H1 (cell line): ENCODE data around the gene CHST12. TPM values are rescaled to one million over a fixed set of nuclear protein-coding genes. Genes with fewer than 3 reads are reported as not detected.

Experiments used
- CTCF ChIA-PET: fragments of 300-600 bp; sonication (Branson Sonifier 250); formaldehyde crosslinking; loops from one replicate; lab custom pipeline; 2021; ENCODE audit not compliant: partially characterized antibody; lab: Charles Lee
- POLR2A ChIA-PET: fragments of 300-600 bp; sonication (Branson Sonifier 250); formaldehyde crosslinking; loops from one replicate; lab custom pipeline; 2021; ENCODE audit warnings: inconsistent platforms; ENCODE audit not compliant: partially characterized antibody; lab: Charles Lee
- DNase-seq, 2 experiments: peaks; one replicate each; pipeline versions ENCODE4 v3.0.0 to v3.0.0-alpha.2; 2010 to 2022; ENCODE audit warnings: low spot score in 2 of 2, low read depth in 1 of 2, mixed read lengths in 1 of 2
- FAIRE-seq: peaks from 2 replicates; lab custom pipeline; 2011; peaks lifted over from hg19 to GRCh38; lab: Jason Lieb, UNC
- H2AFZ ChIP-seq: 2 replicates; pipeline ENCODE4 v1.8.1; 2012; ENCODE audit warnings: low read length, inconsistent platforms
- H2AK5ac ChIP-seq: 2 replicates; pipeline ENCODE4 v1.6.1; 2013; ENCODE audit warnings: low read depth, low read length
- H2BK120ac ChIP-seq: replicated peaks from 2 replicates; pipeline ENCODE3; 2013; ENCODE audit warnings: low read depth, low read length, inconsistent platforms
- H2BK12ac ChIP-seq: 2 replicates; pipeline ENCODE4 v1.6.1; 2013; ENCODE audit warnings: low read depth, low read length
- H2BK15ac ChIP-seq: 2 replicates; pipeline ENCODE4 v1.6.1; 2013; ENCODE audit warnings: low read length
- H2BK20ac ChIP-seq: 2 replicates; pipeline ENCODE4 v1.6.1; 2013; ENCODE audit warnings: low read length
- H2BK5ac ChIP-seq: 2 replicates; pipeline ENCODE4 v1.6.1; 2013; ENCODE audit warnings: low read depth, low read length
- H3K14ac ChIP-seq: 2 replicates; pipeline ENCODE4 v1.6.1; 2013; ENCODE audit warnings: inconsistent platforms; ENCODE audit not compliant: insufficient read length
- H3K18ac ChIP-seq: 2 replicates; pipeline ENCODE4 v1.6.1; 2013; ENCODE audit warnings: low read length; ENCODE audit errors: extremely low read depth
- H3K23ac ChIP-seq: 2 replicates; pipeline ENCODE4 v1.6.1; 2013; ENCODE audit warnings: inconsistent platforms; ENCODE audit not compliant: insufficient read length
- H3K23me2 ChIP-seq: 2 replicates; pipeline ENCODE4 v1.6.1; 2013; ENCODE audit warnings: low read depth, low read length
- H3K27ac ChIP-seq: 2 replicates; pipeline ENCODE4 v1.6.1; 2011; ENCODE audit warnings: low read depth, low read length, inconsistent platforms
- H3K27me3 ChIP-seq, 4 experiments: replicated peaks in 1 of 4; 1 replicate in 1 of 4; 2 replicates in 3 of 4; pipeline versions ENCODE4 v1.6.1 to v1.8.1; 2011 to 2013; ENCODE audit warnings: low read length in 3 of 4, mild to moderate bottlenecking in 3 of 4, inconsistent platforms in 2 of 4, mixed read lengths in 2 of 4, moderate library complexity in 1 of 4; ENCODE audit not compliant: control insufficient read depth in 3 of 4, insufficient read depth in 3 of 4; ENCODE audit errors: extremely low read depth in 1 of 4
- H3K36me3 ChIP-seq, 4 experiments: 2 replicates each; pipeline versions ENCODE4 v1.6.1 to v1.8.1; 2011 to 2013; ENCODE audit warnings: mild to moderate bottlenecking in 4 of 4, low read length in 3 of 4, moderate library complexity in 2 of 4, control low read depth in 1 of 4, inconsistent platforms in 1 of 4; ENCODE audit not compliant: insufficient read depth in 4 of 4, control insufficient read depth in 2 of 4
- H3K4ac ChIP-seq: replicated peaks from 2 replicates; pipeline ENCODE3; 2013; ENCODE audit warnings: low read length, low read depth, mixed read lengths, inconsistent platforms; ENCODE audit not compliant: insufficient read length
- H3K4me1 ChIP-seq, 4 experiments: replicated peaks in 1 of 4; 1 replicate in 1 of 4; 2 replicates in 3 of 4; pipeline versions ENCODE4 v1.6.1 to v1.8.1; 2011 to 2013; ENCODE audit warnings: low read length in 3 of 4, inconsistent platforms in 2 of 4, mixed read lengths in 1 of 4; ENCODE audit not compliant: insufficient read depth in 4 of 4, control insufficient read depth in 3 of 4
- H3K4me2 ChIP-seq, 2 experiments: 2 replicates each; pipeline versions ENCODE4 v1.6.1 to v1.8.1; 2011 to 2013; ENCODE audit warnings: low read depth in 2 of 2, low read length in 2 of 2, control low read depth in 1 of 2, inconsistent platforms in 1 of 2, mild to moderate bottlenecking in 1 of 2; ENCODE audit not compliant: insufficient read depth in 1 of 2
- H3K4me3 ChIP-seq, 4 experiments: fragments of 200-600, 300-600 bp in 1 of 4; sonication (generic), shearing (Covaris generic), sonication (Bioruptor Twin) in 1 of 4; 2 replicates each; pipeline versions ENCODE4 v1.5.1 to v1.8.1; 2011 to 2016; ENCODE audit warnings: low read length in 4 of 4, low read depth in 3 of 4, control low read depth in 2 of 4, inconsistent platforms in 2 of 4, mild to moderate bottlenecking in 2 of 4, mixed read lengths in 1 of 4, moderate library complexity in 1 of 4; ENCODE audit not compliant: insufficient read depth in 2 of 4; ENCODE audit errors: extremely low read depth in 1 of 4
- H3K56ac ChIP-seq: replicated peaks from 2 replicates; pipeline ENCODE3; 2013; ENCODE audit warnings: low read depth, mild to moderate bottlenecking, mixed read lengths, low read length, inconsistent platforms; ENCODE audit not compliant: insufficient read length
- H3K79me1 ChIP-seq: 2 replicates; pipeline ENCODE4 v1.6.1; 2013; ENCODE audit warnings: low read depth, low read length, control low read depth
- H3K79me2 ChIP-seq, 2 experiments: 2 replicates each; pipeline versions ENCODE4 v1.6.1 to v1.8.1; 2012 to 2013; ENCODE audit warnings: low read length in 2 of 2, mild to moderate bottlenecking in 2 of 2, inconsistent platforms in 1 of 2; ENCODE audit not compliant: insufficient read depth in 2 of 2, control insufficient read depth in 1 of 2
- H3K9ac ChIP-seq, 4 experiments: replicated peaks in 1 of 4; 1 replicate in 1 of 4; 2 replicates in 3 of 4; pipeline versions ENCODE4 v1.6.1 to v1.8.1; 2011 to 2013; ENCODE audit warnings: low read depth in 3 of 4, low read length in 3 of 4, control low read depth in 2 of 4, mild to moderate bottlenecking in 2 of 4, moderate library complexity in 2 of 4, inconsistent platforms in 1 of 4; ENCODE audit errors: extremely low read depth in 1 of 4
- H3K9me3 ChIP-seq, 2 experiments: 2 replicates each; pipeline versions ENCODE4 v1.6.1 to v1.8.1; 2012 to 2013; ENCODE audit warnings: mild to moderate bottlenecking in 2 of 2, moderate library complexity in 2 of 2, control low read depth in 1 of 2, inconsistent platforms in 1 of 2, low read depth in 1 of 2, low read length in 1 of 2, mixed read lengths in 1 of 2; ENCODE audit not compliant: insufficient read depth in 2 of 2
- H4K20me1 ChIP-seq, 2 experiments: replicated peaks in 1 of 2; 2 replicates each; pipeline versions ENCODE3 to v1.8.1; 2011 to 2013; ENCODE audit warnings: inconsistent platforms in 2 of 2, low read length in 2 of 2, mild to moderate bottlenecking in 1 of 2; ENCODE audit not compliant: insufficient read depth in 2 of 2, control insufficient read depth in 1 of 2
- H4K5ac ChIP-seq: 2 replicates; pipeline ENCODE4 v1.6.1; 2013; ENCODE audit warnings: low read length, low read depth, mixed read lengths, inconsistent platforms; ENCODE audit not compliant: insufficient read length
- H4K8ac ChIP-seq: 2 replicates; pipeline ENCODE4 v1.8.0; 2013; ENCODE audit warnings: mild to moderate bottlenecking, moderate library complexity, low read length, inconsistent platforms; ENCODE audit not compliant: insufficient read depth; ENCODE audit errors: extremely low read depth
- H4K91ac ChIP-seq: replicated peaks from 2 replicates; pipeline ENCODE3; 2013; ENCODE audit warnings: low read length, mixed read lengths, inconsistent platforms; ENCODE audit not compliant: insufficient read length
- ASH2L ChIP-seq: fragments of 200-600, 300-600 bp; sonication (generic); IDR thresholded peaks from one replicate; pipeline ENCODE4 v1.7.1; 2017; ENCODE audit warnings: low read length
- ATF2 ChIP-seq: IDR thresholded peaks from 2 replicates; pipeline ENCODE4 v1.6.1; 2012; ENCODE audit warnings: low read length, inconsistent platforms
- BCL11A ChIP-seq, 2 experiments: IDR thresholded peaks; one replicate each; pipeline ENCODE4 v1.6.1; 2011; ENCODE audit warnings: low read depth in 2 of 2, low read length in 2 of 2, mild to moderate bottlenecking in 2 of 2
- CEBPB ChIP-seq: IDR thresholded peaks from 2 replicates; pipeline ENCODE4 v1.6.1; 2012; ENCODE audit warnings: low read depth, low read length
- GTF2F1 ChIP-seq: IDR thresholded peaks from 2 replicates; pipeline ENCODE4 v1.6.1; 2012; ENCODE audit warnings: low read depth, low read length, improper control_type of control experiment, borderline replicate concordance
- HDAC2 ChIP-seq, 2 experiments: fragments of 300-600 bp in 1 of 2; sonication (generic) in 1 of 2; IDR thresholded peaks; 2 replicates each; pipeline ENCODE4 v1.6.1; 2011 to 2012; ENCODE audit warnings: low read depth in 2 of 2, low read length in 2 of 2, mild to moderate bottlenecking in 2 of 2, moderate library complexity in 2 of 2, borderline replicate concordance in 1 of 2, inconsistent platforms in 1 of 2
- KDM1A ChIP-seq: fragments of 200-600, 300-600 bp; sonication (generic); IDR thresholded peaks from 2 replicates; pipeline ENCODE4 v1.7.1; 2016; ENCODE audit warnings: mild to moderate bottlenecking, low read length, borderline replicate concordance
- MAFK ChIP-seq: IDR thresholded peaks from 2 replicates; pipeline ENCODE4 v1.6.1; 2012; ENCODE audit warnings: low read depth, mild to moderate bottlenecking, improper control_type of control experiment, low read length
- POLR2AphosphoS5 ChIP-seq: IDR thresholded peaks from 2 replicates; pipeline ENCODE4 v1.6.1; 2011; ENCODE audit warnings: low read depth, low read length
- POU5F1 ChIP-seq: IDR thresholded peaks from 2 replicates; pipeline ENCODE4 v1.6.1; 2011; ENCODE audit warnings: low read depth, mild to moderate bottlenecking, low read length, moderate library complexity
- SRF ChIP-seq: IDR thresholded peaks from 2 replicates; pipeline ENCODE4 v1.6.1; 2011; ENCODE audit warnings: mild to moderate bottlenecking, low read depth, low read length, moderate library complexity
- TEAD4 ChIP-seq: IDR thresholded peaks from 2 replicates; pipeline ENCODE4 v1.6.1; 2012; ENCODE audit warnings: low read depth, low read length, inconsistent platforms, mixed read lengths
- WGBS, 2 experiments: shearing (Covaris generic) in 1 of 2; methylation state at CpG; one replicate each; pipeline versions ENCODE4 v1.1.6 to v1.1.7; 2013 to 2015; ENCODE audit warnings: low lambda C conversion rate in 2 of 2, mixed read lengths in 2 of 2, inconsistent platforms in 1 of 2, low coverage in 1 of 2, missing lambda C conversion rate in 1 of 2; ENCODE audit not compliant: insufficient replicate concordance in 2 of 2, insufficient coverage in 1 of 2, insufficient read length in 1 of 2; ENCODE audit errors: extremely low coverage in 1 of 2, missing lambda C conversion rate in 1 of 2; 5-methylcytosine and 5-hydroxymethylcytosine counted together
- polyA plus RNA-seq, 7 experiments: library from polyadenylated mRNA; depleted of rRNA in 3 of 7; stranded (reverse) in 5 of 7; unstranded in 2 of 7; fragments of >200 nt in 5 of 7; fragments of 200-250 nt in 2 of 7; gene quantifications; 1 replicate in 5 of 7; 2 replicates in 1 of 7; 4 replicates in 1 of 7; pipeline versions ENCODE4 v1.2.1 to v1.2.3, GENCODE V29; 2011 to 2013; ENCODE audit warnings: missing spikeins in 2 of 7, mixed read lengths in 2 of 7
- total RNA-seq: library from RNA; stranded (reverse); fragmentation: NEBNext Ultra II Directional; extraction: Animal tissue kit (Norgen Biotek cat#: 25700); gene quantifications from 2 replicates; pipeline ENCODE4 v1.2.1, GENCODE V29; 2021

The CHST12 gene
- total and polyA plus RNA-seq, 2 of the 8 experiments (the other 6 are each of a cell fraction or from before 2014, with no cell fraction given), result 13.4 to 24.1 TPM

- no peak overlapping the region for H3K56ac ChIP-seq
- no peak overlapping the region for H4K91ac ChIP-seq
- H3K36me3 ChIP-seq, result no peaks in the 10 kb centered on the region
- DNase-seq, result no peak
- no peak overlapping the region for H3K9ac ChIP-seq
- H4K20me1 ChIP-seq, result no peaks in the 10 kb centered on the region
- no peak overlapping the region for H2BK120ac ChIP-seq
- H4K8ac ChIP-seq, result no peak overlapping the region
- no peak overlapping the region for H3K4me2 ChIP-seq
- H3K27ac ChIP-seq, result no peak overlapping the region; the same call in 1 of the 2 replicates
- no peak overlapping the region for H3K23ac ChIP-seq
- no peaks in the 10 kb centered on the region for H3K9me3 ChIP-seq
- no peak overlapping the region for H2BK20ac ChIP-seq
- ChIA-PET CTCF (interaction anchor here (0.6 to 1.5 kb wide), 8 partner anchors 18 to 158 kb away, joined by 3 to 13 read pairs (median 3); no protein-coding TSS in a partner anchor), POLR2A (interaction anchor here (1.5 to 1.9 kb wide), 3 partner anchors 9 to 11 kb away, joined by 3 to 6 read pairs (median 3); partner anchors contain the start of gene CHST12)
- H2BK5ac ChIP-seq, result no peak overlapping the region; the same call in 1 of the 2 replicates
- H2AFZ ChIP-seq, result no peak overlapping the region
- no peaks in the 10 kb centered on the region for H3K79me1 ChIP-seq
- no peak overlapping the region for H2BK12ac ChIP-seq
- no peaks in the 10 kb centered on the region; a peak in 1 of 7 replicates for H3K4me1 ChIP-seq
- no peak overlapping the region for H2BK15ac ChIP-seq
- no peak overlapping the region for H3K18ac ChIP-seq
- H2AK5ac ChIP-seq, result no peak overlapping the region
- H3K23me2 ChIP-seq, result no peaks in the 10 kb centered on the region
- H3K14ac ChIP-seq, result no peak overlapping the region
- no peak overlapping the region for H3K4ac ChIP-seq
- H4K5ac ChIP-seq, result no peak overlapping the region
- no peak overlapping the region for H3K4me3 ChIP-seq
- no peaks in the 10 kb centered on the region for H3K79me2 ChIP-seq
- FAIRE-seq, result no peak
- no peaks in the 10 kb centered on the region; a peak in 1 of 7 replicates for H3K27me3 ChIP-seq
- 93% methylated on average over 20 of the region's 21 CpGs; no CpG with 5 or more reads in 1 of the 2 experiments for WGBS, 2 experiments
- TF ChIP-seq BCL11A (IDR thresholded peaks at IDR 0.05; ENCODE audit: low read depth in 2 of 2, low read length in 2 of 2) (no peak), HDAC2 (IDR thresholded peaks at IDR 0.05; ENCODE audit: borderline replicate concordance in 1 of 2, low read depth in 2 of 2, low read length in 2 of 2) (no peak), MAFK (no peak), TEAD4 (no peak), GTF2F1 (no peak), SRF (no peak), KDM1A (no peak), ASH2L (no peak), POLR2AphosphoS5 (no peak), POU5F1 (no peak), ATF2 (no peak), CEBPB (no peak)
These were observed 8.8 kb upstream of the CHST12 start for GRCh38 chr7:2394566-2395082.
